HG02763 (cell line): ENCODE data around the gene MFSD11.
"Not testable (repeated sequence)": the region's sequence is repeated elsewhere in the genome, so short reads cannot be mapped to it uniquely, and the experiment has no call there.

Source experiments
- ATAC-seq: cut with Tn5 transposase; IDR thresholded peaks from one replicate; pipeline ENCODE4 v1.9.1; 2021; ENCODE audit warnings: mild to moderate bottlenecking, moderate library complexity; ENCODE audit not compliant: unreplicated experiment

The MFSD11 gene

GRCh38 chr17:76796081-76796480 is 58.2 kb downstream of the MFSD11 start:
- no peak for ATAC-seq

- ATAC-seq, result no peak
Measured at GRCh38 chr17:76797241-76797840, 59.4 kb downstream of the MFSD11 start.

- no peak for ATAC-seq
Measured at GRCh38 chr17:76801706-76802105, 63.8 kb downstream of the MFSD11 start.

GRCh38 chr17:76805319-76805718 is 67.4 kb downstream of the MFSD11 start:
- no peak for ATAC-seq

GRCh38 chr17:76806151-76806550 is 68.2 kb downstream of the MFSD11 start:
- ATAC-seq, result not testable (repeated sequence)

GRCh38 chr17:76806767-76807166 is 68.8 kb downstream of the MFSD11 start:
- not testable (repeated sequence) for ATAC-seq

- no peak for ATAC-seq
Measured at GRCh38 chr17:76808326-76808725, 70.4 kb downstream of the MFSD11 start.

- ATAC-seq, result no peak
Measured at GRCh38 chr17:76810956-76811355, 73.0 kb downstream of the MFSD11 start.

GRCh38 chr17:76811834-76812233 is 73.9 kb downstream of the MFSD11 start:
- no peak for ATAC-seq

GRCh38 chr17:76812263-76812662 is 74.3 kb downstream of the MFSD11 start:
- ATAC-seq, result no peak

- no peak for ATAC-seq
Measured at GRCh38 chr17:76812968-76813367, 75.0 kb downstream of the MFSD11 start.

- not testable (repeated sequence) for ATAC-seq
Measured at GRCh38 chr17:76815907-76816589, 78.1 kb downstream of the MFSD11 start.

- no peak for ATAC-seq
Measured at GRCh38 chr17:76816590-76817135, 78.7 kb downstream of the MFSD11 start.

- ATAC-seq, result no peak
Measured at GRCh38 chr17:76820039-76820438, 82.1 kb downstream of the MFSD11 start.

- no peak for ATAC-seq
Measured at GRCh38 chr17:76820561-76820960, 82.6 kb downstream of the MFSD11 start.

GRCh38 chr17:76822184-76822778 is 84.4 kb downstream of the MFSD11 start:
- no peak for ATAC-seq

GRCh38 chr17:76824093-76824492 is 86.2 kb downstream of the MFSD11 start:
- ATAC-seq, result no peak

- ATAC-seq, result no peak
Measured at GRCh38 chr17:76826330-76827068, 88.6 kb downstream of the MFSD11 start.

GRCh38 chr17:76827736-76828135 is 89.8 kb downstream of the MFSD11 start:
- no peak for ATAC-seq
